H9 (cell line): ENCODE results near the gene WDR20. TPM values are rescaled to one million over a fixed set of nuclear protein-coding genes. Genes with fewer than 3 reads are reported as not detected.
"Not testable (repeated sequence)": the region's sequence is repeated elsewhere in the genome, so short reads cannot be mapped to it uniquely, and the experiment has no call there.

Source experiments
- DNase-seq: peaks from one replicate; pipeline ENCODE4 v3.0.0-alpha.2; 2017
- H2AFZ ChIP-seq: one replicate; pipeline ENCODE4 v1.6.1; 2013; ENCODE audit warnings: mild to moderate bottlenecking, low read length, control low read depth, moderate library complexity
- H2AK5ac ChIP-seq: 2 replicates; pipeline ENCODE4 v1.6.1; 2013; ENCODE audit warnings: low read length, control low read depth, mixed read lengths; ENCODE audit not compliant: insufficient read length
- H2BK120ac ChIP-seq: one replicate; pipeline ENCODE4 v1.6.1; 2013; ENCODE audit warnings: low read depth, mild to moderate bottlenecking, low read length, control low read depth, inconsistent platforms; ENCODE audit not compliant: poor library complexity, severe bottlenecking
- H2BK12ac ChIP-seq: 2 replicates; pipeline ENCODE4 v1.6.1; 2013; ENCODE audit warnings: low read length, control low read depth, mixed read lengths, low read depth; ENCODE audit not compliant: insufficient read length
- H2BK15ac ChIP-seq: 2 replicates; pipeline ENCODE4 v1.6.1; 2013; ENCODE audit warnings: low read depth, low read length, control low read depth
- H2BK20ac ChIP-seq: one replicate; pipeline ENCODE4 v1.6.1; 2013; ENCODE audit warnings: low read depth, mild to moderate bottlenecking, low read length, control low read depth, inconsistent platforms; ENCODE audit not compliant: poor library complexity, severe bottlenecking
- H2BK5ac ChIP-seq: 2 replicates; pipeline ENCODE4 v1.6.1; 2013; ENCODE audit warnings: low read length, control low read depth, mixed read lengths; ENCODE audit not compliant: insufficient read length
- H3K14ac ChIP-seq: 2 replicates; pipeline ENCODE4 v1.6.1; 2013; ENCODE audit warnings: low read length, control low read depth; ENCODE audit not compliant: insufficient read depth
- H3K18ac ChIP-seq: 2 replicates; pipeline ENCODE4 v1.6.1; 2013; ENCODE audit warnings: low read depth, mild to moderate bottlenecking, mixed read lengths, low read length, control low read depth; ENCODE audit not compliant: insufficient read length
- H3K23ac ChIP-seq: 2 replicates; pipeline ENCODE4 v1.6.1; 2013; ENCODE audit warnings: low read length, control low read depth, mixed read lengths, low read depth; ENCODE audit not compliant: insufficient read length
- H3K23me2 ChIP-seq: 2 replicates; pipeline ENCODE4 v1.6.1; 2013; ENCODE audit warnings: low read depth, mild to moderate bottlenecking, mixed read lengths, low read length, control low read depth; ENCODE audit not compliant: insufficient read length, poor library complexity, severe bottlenecking
- H3K27ac ChIP-seq: 2 replicates; pipeline ENCODE4 v1.5.1; 2013; ENCODE audit warnings: low read length, control low read depth, mixed read lengths, low read depth; ENCODE audit not compliant: insufficient read length
- H3K27me3 ChIP-seq: 2 replicates; pipeline ENCODE4 v1.6.1; 2013; ENCODE audit warnings: low read length, control low read depth, inconsistent platforms; ENCODE audit not compliant: insufficient read depth
- H3K4ac ChIP-seq: 2 replicates; pipeline ENCODE4 v1.6.1; 2013; ENCODE audit warnings: low read depth, mild to moderate bottlenecking, control low read depth, inconsistent platforms, low read length, moderate library complexity
- H3K4me1 ChIP-seq: 2 replicates; pipeline ENCODE4 v1.6.1; 2013; ENCODE audit warnings: low read length, control low read depth, inconsistent platforms; ENCODE audit not compliant: insufficient read depth
- H3K4me2 ChIP-seq: 2 replicates; pipeline ENCODE4 v1.6.1; 2013; ENCODE audit warnings: low read length, control low read depth, mixed read lengths; ENCODE audit not compliant: insufficient read length, insufficient read depth
- H3K56ac ChIP-seq: 2 replicates; pipeline ENCODE4 v1.6.1; 2013; ENCODE audit warnings: low read depth, mild to moderate bottlenecking, mixed read lengths, low read length, control low read depth; ENCODE audit not compliant: insufficient read length
- H3K79me1 ChIP-seq: 2 replicates; pipeline ENCODE4 v1.6.1; 2013; ENCODE audit warnings: low read depth, mild to moderate bottlenecking, moderate library complexity, low read length, control low read depth, inconsistent platforms; ENCODE audit not compliant: insufficient read depth, poor library complexity, severe bottlenecking
- H3K79me2 ChIP-seq: 2 replicates; pipeline ENCODE4 v1.6.1; 2013; ENCODE audit warnings: low read length, control low read depth, inconsistent platforms; ENCODE audit not compliant: insufficient read depth
- H3K9ac ChIP-seq: 2 replicates; pipeline ENCODE4 v1.6.1; 2013; ENCODE audit warnings: low read length, control low read depth, mixed read lengths; ENCODE audit not compliant: insufficient read length; ENCODE audit errors: extremely low read depth
- H3K9me3 ChIP-seq: one replicate; pipeline ENCODE4 v1.6.1; 2013; ENCODE audit warnings: low read depth, low read length, inconsistent platforms; ENCODE audit not compliant: control insufficient read depth
- H3T11ph ChIP-seq: one replicate; pipeline ENCODE4 v1.6.1; 2013; ENCODE audit warnings: mild to moderate bottlenecking, low read length, control low read depth, inconsistent platforms
- H4K20me1 ChIP-seq: one replicate; pipeline ENCODE4 v1.6.1; 2013; ENCODE audit not compliant: control insufficient read depth, insufficient read length, insufficient read depth
- H4K5ac ChIP-seq: 2 replicates; pipeline ENCODE4 v1.6.1; 2013; ENCODE audit warnings: low read depth, mild to moderate bottlenecking, mixed read lengths, low read length, control low read depth; ENCODE audit not compliant: insufficient read length
- H4K8ac ChIP-seq: replicated peaks from 2 replicates; pipeline ENCODE4 v1.6.1; 2013; ENCODE audit warnings: low read length, control low read depth, mixed read lengths, low read depth; ENCODE audit not compliant: insufficient read length
- H4K91ac ChIP-seq: 2 replicates; pipeline ENCODE4 v1.6.1; 2013; ENCODE audit warnings: low read depth, mild to moderate bottlenecking, moderate library complexity, mixed read lengths, low read length, control low read depth; ENCODE audit not compliant: insufficient read length
- H3K27ac Mint-ChIP-seq, 3 experiments: 2 replicates in 2 of 3; 3 replicates in 1 of 3; pipeline ENCODE4 v1.8.0; 2020 to 2021; ENCODE audit warnings: mixed read lengths in 3 of 3, mild to moderate bottlenecking in 1 of 3, moderate library complexity in 1 of 3
- H3K27me3 Mint-ChIP-seq: 2 replicates; pipeline ENCODE4 v1.8.0; 2021; ENCODE audit warnings: low read depth, mild to moderate bottlenecking, moderate library complexity, mixed read lengths
- H3K36me3 Mint-ChIP-seq, 3 experiments: 2 replicates in 2 of 3; 3 replicates in 1 of 3; pipeline ENCODE4 v1.8.0; 2020 to 2021; ENCODE audit warnings: low read depth in 3 of 3, mixed read lengths in 3 of 3; ENCODE audit not compliant: insufficient read depth in 1 of 3
- H3K4me1 Mint-ChIP-seq, 2 experiments: 2 replicates each; pipeline ENCODE4 v1.8.0; 2020; ENCODE audit warnings: mixed read lengths in 2 of 2
- H3K4me3 Mint-ChIP-seq, 2 experiments: 2 replicates in 1 of 2; 3 replicates in 1 of 2; pipeline ENCODE4 v1.8.0; 2020 to 2021; ENCODE audit warnings: mild to moderate bottlenecking in 2 of 2, mixed read lengths in 2 of 2, moderate library complexity in 1 of 2
- H3K9me3 Mint-ChIP-seq, 2 experiments: 2 replicates in 1 of 2; 3 replicates in 1 of 2; pipeline ENCODE4 v1.8.0; 2020; ENCODE audit warnings: mild to moderate bottlenecking in 2 of 2, mixed read lengths in 2 of 2, moderate library complexity in 1 of 2
- CTCF ChIP-seq: fragments of 200-600 bp; sonication (generic); conservative IDR thresholded peaks from 3 replicates; pipeline ENCODE4 v1.8.0; 2021; ENCODE audit warnings: antibody characterized with exemption, mild to moderate bottlenecking
- WGBS: extraction: QIAGEN DNeasy Blood & Tissue Kit; methylation state at CpG from one replicate; pipeline ENCODE4 v1.1.7; 2013; ENCODE audit warnings: missing lambda C conversion rate, low lambda C conversion rate, mixed read lengths; ENCODE audit not compliant: insufficient read length; ENCODE audit errors: extremely low coverage; 5-methylcytosine and 5-hydroxymethylcytosine counted together
- total RNA-seq: library from RNA; stranded (reverse); gene quantifications from 2 replicates; pipeline ENCODE4 v1.2.1, GENCODE V29; 2021

WDR20 gene
- total RNA-seq, 1 experiment from 2014 or later, result 31.6 TPM

DNA sequence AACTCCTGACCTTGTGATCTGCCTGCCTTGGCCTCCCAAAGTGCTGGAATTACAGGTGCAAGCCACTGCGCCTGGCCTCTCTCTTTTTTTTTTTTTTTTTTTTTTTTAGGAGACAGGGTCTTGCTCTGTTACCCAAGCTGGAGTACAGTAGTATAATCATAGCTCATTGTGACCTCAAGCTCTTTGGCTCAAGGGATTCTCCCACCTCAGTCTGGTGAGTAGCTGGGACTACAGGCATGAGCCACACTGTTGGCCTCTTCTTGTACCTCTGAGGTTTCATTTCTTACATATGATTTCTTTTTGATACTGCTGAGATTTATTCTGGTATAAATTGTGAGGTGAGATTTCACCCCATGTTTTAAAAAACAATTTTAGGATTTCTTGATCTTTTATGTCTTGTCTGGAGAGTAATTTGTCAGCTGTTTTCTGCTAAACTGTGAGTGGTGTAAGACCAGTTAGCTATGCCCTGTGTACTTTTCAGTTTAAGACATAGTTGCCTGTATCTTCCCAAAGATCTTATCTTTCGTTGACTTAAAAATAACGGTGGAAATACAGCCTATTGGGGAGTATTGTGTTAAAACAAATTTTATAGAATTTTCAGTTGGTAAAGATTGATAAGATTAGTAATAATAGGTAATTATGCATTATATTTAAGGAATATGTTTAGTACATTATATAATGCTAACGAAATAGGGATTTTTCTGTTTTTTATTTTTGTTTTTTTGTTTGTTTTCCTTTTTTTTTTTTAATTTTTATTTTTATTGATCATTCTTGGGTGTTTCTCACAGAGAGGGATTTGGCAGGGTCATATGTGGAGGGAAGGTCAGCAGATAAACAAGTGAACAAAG is 31.7 kb downstream of the WDR20 start:
- no peak for DNase-seq
- no peak for TF ChIP-seq CTCF
- Mint-ChIP-seq H3K27ac (peak overlapping the region in 1 of 3 experiments; percentile 74; a peak in 2 of 7 replicates), H3K9me3 (no peaks in the 10 kb centered on the region; a peak in 1 of 5 replicates), H3K4me1 (peaks cover 13 to 14% of the 10 kb centered on the region in 2 experiments), H3K4me3 (no peak overlapping the region), H3K36me3 (peaks cover under 1 to 8% (median 4%) of the 10 kb centered on the region in 3 experiments; a peak in 4 of 7 replicates), H3K27me3 (no peaks in the 10 kb centered on the region)
- Histone ChIP-seq H3K56ac (no peak overlapping the region), H3T11ph (no peak overlapping the region), H2AK5ac (no peak overlapping the region), H3K27ac (no peak overlapping the region), H4K91ac (no peak overlapping the region), H2AFZ (no peak overlapping the region), H4K20me1 (no peaks in the 10 kb centered on the region), H4K5ac (no peak overlapping the region), H3K27me3 (no peaks in the 10 kb centered on the region), H4K8ac (no peak overlapping the region), H3K9ac (no peak overlapping the region), H3K79me2 (peaks cover 2% of the 10 kb centered on the region; the same call in 1 of the 2 replicates), H3K79me1 (peaks cover 5% of the 10 kb centered on the region), H3K14ac (no peak overlapping the region), H3K23ac (no peak overlapping the region), H3K18ac (no peak overlapping the region), H2BK12ac (no peak overlapping the region), H3K4me2 (no peak overlapping the region), H2BK5ac (no peak overlapping the region), H3K23me2 (no peaks in the 10 kb centered on the region), H2BK20ac (no peak overlapping the region), H3K4ac (no peak overlapping the region), H3K4me1 (no peaks in the 10 kb centered on the region), H3K9me3 (no peaks in the 10 kb centered on the region), H2BK120ac (no peak overlapping the region), H2BK15ac (no peak overlapping the region)
- WGBS, result no CpG with 5 or more reads among the region's 4 CpGs

DNA sequence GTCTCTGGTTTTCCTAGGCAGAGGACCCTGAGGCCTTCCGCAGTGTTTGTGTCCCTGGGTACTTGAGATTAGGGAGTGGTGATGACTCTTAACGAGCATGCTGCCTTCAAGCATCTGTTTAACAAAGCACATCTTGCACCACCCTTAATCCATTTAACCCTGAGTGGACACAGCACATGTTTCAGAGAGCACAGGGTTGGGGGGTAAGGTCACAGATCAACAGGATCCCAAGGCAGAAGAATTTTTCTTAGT is 32.2 kb downstream of the WDR20 start:
- not testable (repeated sequence) for H3K79me2 ChIP-seq, H3K27me3 ChIP-seq, H4K5ac ChIP-seq, H3K4me3 Mint-ChIP-seq, H3K4me2 ChIP-seq, H2BK12ac ChIP-seq, H3K27ac Mint-ChIP-seq, H3K23ac ChIP-seq, H3T11ph ChIP-seq, H2BK15ac ChIP-seq, H3K27ac ChIP-seq, H2AK5ac ChIP-seq, H2BK120ac ChIP-seq, DNase-seq, H3K27me3 Mint-ChIP-seq, H3K4me1 ChIP-seq, H2BK5ac ChIP-seq, H3K18ac ChIP-seq, H3K4ac ChIP-seq, H3K9me3 Mint-ChIP-seq, H3K14ac ChIP-seq, H4K20me1 ChIP-seq, H4K8ac ChIP-seq, H3K79me1 ChIP-seq, H2AFZ ChIP-seq, H3K23me2 ChIP-seq, H3K9ac ChIP-seq, H4K91ac ChIP-seq, H3K9me3 ChIP-seq, H2BK20ac ChIP-seq, H3K36me3 Mint-ChIP-seq, H3K56ac ChIP-seq
- no CpG with 5 or more reads among the region's 2 CpGs for WGBS
- peaks cover 13 to 16% of the 10 kb centered on the region in 2 experiments for H3K4me1 Mint-ChIP-seq
